Measurements from ENCODE around the gene SEMA4F.

Gene SEMA4F

DNA sequence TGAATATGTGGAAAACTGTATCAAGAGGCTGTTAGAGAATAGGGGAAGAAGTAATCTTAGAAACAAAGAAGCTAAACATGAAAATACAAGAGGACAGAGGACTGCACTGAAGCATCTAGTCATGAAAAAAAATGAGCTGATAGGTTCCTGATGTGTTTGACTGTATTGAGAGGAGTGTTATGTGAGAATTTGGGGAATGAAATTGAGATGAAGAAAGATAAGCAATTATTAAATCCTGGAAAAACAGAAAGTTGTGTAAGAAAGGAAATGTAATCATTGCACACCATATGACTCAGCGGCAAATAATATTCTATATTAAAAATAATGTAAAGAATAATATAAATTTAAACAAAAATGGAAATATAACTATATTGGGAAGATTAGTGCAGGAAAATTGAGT, 71.2 kb downstream of the SEMA4F start:
- H3K9me3 ChIP-seq (ENCODE audit: control insufficient read depth, low read length) = no peaks in the 10 kb centered on the region
- WGBS, 2 experiments (ENCODE audit: insufficient coverage in 2 of 2) = no CpG with 5 or more reads among the region's 1 CpG
- no peak overlapping the region for H3K27ac ChIP-seq (ENCODE audit: low read depth, low read length, severe bottlenecking)
- H3K36me3 ChIP-seq (ENCODE audit: control insufficient read depth, insufficient read depth, low read length) = no peaks in the 10 kb centered on the region
- no peak overlapping the region for H3K4me3 ChIP-seq (ENCODE audit: extremely low read depth, insufficient read depth, low read length, poor library complexity, severe bottlenecking)
- H3K4me1 ChIP-seq (ENCODE audit: control insufficient read depth, insufficient read depth, low read length, poor library complexity, severe bottlenecking) = no peaks in the 10 kb centered on the region

GRCh38 chr2:74728842-74729241, 74.8 kb downstream of the SEMA4F start:
- Histone ChIP-seq H3K4me3 (ENCODE audit: extremely low read depth, insufficient read depth, low read length, poor library complexity, severe bottlenecking) (no peak overlapping the region), H3K27ac (ENCODE audit: low read depth, low read length, severe bottlenecking) (no peak overlapping the region), H3K9me3 (ENCODE audit: control insufficient read depth, low read length) (no peaks in the 10 kb centered on the region), H3K4me1 (ENCODE audit: control insufficient read depth, insufficient read depth, low read length, poor library complexity, severe bottlenecking) (no peaks in the 10 kb centered on the region), H3K36me3 (ENCODE audit: control insufficient read depth, insufficient read depth, low read length) (no peaks in the 10 kb centered on the region)
- WGBS, 2 experiments (ENCODE audit: insufficient coverage in 2 of 2) = 100% methylated on average over 1 of the region's 2 CpGs; no CpG with 5 or more reads in 1 of the 2 experiments

- WGBS, 2 experiments (ENCODE audit: insufficient coverage in 2 of 2) = 100% methylated on average over 1 of the region's 2 CpGs
- Histone ChIP-seq H3K9me3 (ENCODE audit: control insufficient read depth, low read length) (no peaks in the 10 kb centered on the region), H3K4me3 (ENCODE audit: extremely low read depth, insufficient read depth, low read length, poor library complexity, severe bottlenecking) (no peak overlapping the region), H3K27ac (ENCODE audit: low read depth, low read length, severe bottlenecking) (no peak overlapping the region), H3K36me3 (ENCODE audit: control insufficient read depth, insufficient read depth, low read length) (no peaks in the 10 kb centered on the region), H3K4me1 (ENCODE audit: control insufficient read depth, insufficient read depth, low read length, poor library complexity, severe bottlenecking) (no peaks in the 10 kb centered on the region)
These were observed 76.5 kb downstream of the SEMA4F start for GRCh38 chr2:74730530-74730929.
